A673 (cell line): ENCODE results near the gene FN3K. TPM values are rescaled to one million over a fixed set of nuclear protein-coding genes. Genes with fewer than 3 reads are reported as not detected.

Source experiments
- BruUV-seq: library from RNA; stranded (reverse); fragments of 400-500 nt; replicated peaks from 2 replicates; lab custom pipeline; 2021; lab: Mats Ljungman, UMichigan
- CTCF ChIA-PET: fragments of 300-600 bp; sonication (Branson Sonifier 250); formaldehyde crosslinking; loops from one replicate; lab custom pipeline; 2022; ENCODE audit warnings: antibody characterized with exemption; lab: Charles Lee
- POLR2A ChIA-PET: fragments of 300-600 bp; sonication (Branson Sonifier 250); formaldehyde crosslinking; loops from one replicate; lab custom pipeline; 2022; ENCODE audit warnings: antibody characterized with exemption; ENCODE audit not compliant: low non-redundant PET; lab: Charles Lee
- DNase-seq: peaks from one replicate; pipeline ENCODE4 v3.0.0-alpha.2; 2015; ENCODE audit warnings: low spot score
- H3K27ac ChIP-seq: fragments of 200-600 bp; sonication (generic); 2 replicates; pipeline ENCODE4 v1.5.1; 2016; ENCODE audit warnings: mixed run types, low read depth, mild to moderate bottlenecking, mixed read lengths, antibody characterized with exemption, low read length; ENCODE audit not compliant: poor library complexity, severe bottlenecking
- H3K27me3 ChIP-seq: fragments of 200-600 bp; sonication (generic); replicated peaks from 2 replicates; pipeline ENCODE4 v1.6.1; 2017; ENCODE audit warnings: mixed run types, low read depth, mild to moderate bottlenecking, mixed read lengths, antibody characterized with exemption, low read length; ENCODE audit not compliant: insufficient read depth, poor library complexity
- H3K36me3 ChIP-seq: fragments of 200-600 bp; sonication (generic); 2 replicates; pipeline ENCODE4 v1.6.1; 2016; ENCODE audit warnings: mixed run types, mild to moderate bottlenecking, mixed read lengths, antibody characterized with exemption, low read length; ENCODE audit not compliant: insufficient read depth, poor library complexity, severe bottlenecking
- H3K4me1 ChIP-seq: fragments of 200-600 bp; sonication (generic); 2 replicates; pipeline ENCODE4 v1.6.1; 2017; ENCODE audit warnings: mixed run types, mild to moderate bottlenecking, mixed read lengths, antibody characterized with exemption, low read length; ENCODE audit not compliant: insufficient read depth, poor library complexity, severe bottlenecking
- H3K4me3 ChIP-seq: fragments of 200-600 bp; sonication (generic); 2 replicates; pipeline ENCODE4 v1.5.1; 2016; ENCODE audit warnings: low read depth, mixed run types, mild to moderate bottlenecking, mixed read lengths, low read length; ENCODE audit not compliant: poor library complexity, severe bottlenecking
- H3K9me3 ChIP-seq: fragments of 200-600 bp; sonication (generic); 2 replicates; pipeline ENCODE4 v1.6.1; 2016; ENCODE audit warnings: mixed run types, low read depth, mild to moderate bottlenecking, mixed read lengths, antibody characterized with exemption, low read length; ENCODE audit not compliant: poor library complexity, severe bottlenecking
- EZH2 ChIP-seq: fragments of 200-600 bp; sonication (generic); IDR thresholded peaks from 2 replicates; pipeline ENCODE4 v1.6.1; 2017; ENCODE audit warnings: borderline replicate concordance, low read depth, mild to moderate bottlenecking, mixed read lengths, antibody characterized with exemption, low read length; ENCODE audit not compliant: poor library complexity, severe bottlenecking
- intact Hi-C: fragments of 100-400 bp; cut with micrococcal nuclease; formaldehyde crosslinking; loops from one replicate; pipeline ENCODE4 v1.10.0; 2022; ENCODE audit not compliant: unreplicated experiment
- total RNA-seq: library from RNA; stranded (reverse); gene quantifications from 2 replicates; pipeline ENCODE4 v1.2.3, GENCODE V29; 2021
- TF ChIP-seq, protein P1 (sequence below): fragments of 300-800, 200-600 bp; sonication (generic); conservative IDR thresholded peaks from 2 replicates; pipeline ENCODE4 v1.5.1; 2017; ENCODE audit warnings: low read depth, mild to moderate bottlenecking, antibody characterized with exemption, low read length, moderate library complexity, mixed read lengths

The FN3K gene
- total RNA-seq, 1 experiment from 2014 or later, result 6.7 TPM

DNA sequence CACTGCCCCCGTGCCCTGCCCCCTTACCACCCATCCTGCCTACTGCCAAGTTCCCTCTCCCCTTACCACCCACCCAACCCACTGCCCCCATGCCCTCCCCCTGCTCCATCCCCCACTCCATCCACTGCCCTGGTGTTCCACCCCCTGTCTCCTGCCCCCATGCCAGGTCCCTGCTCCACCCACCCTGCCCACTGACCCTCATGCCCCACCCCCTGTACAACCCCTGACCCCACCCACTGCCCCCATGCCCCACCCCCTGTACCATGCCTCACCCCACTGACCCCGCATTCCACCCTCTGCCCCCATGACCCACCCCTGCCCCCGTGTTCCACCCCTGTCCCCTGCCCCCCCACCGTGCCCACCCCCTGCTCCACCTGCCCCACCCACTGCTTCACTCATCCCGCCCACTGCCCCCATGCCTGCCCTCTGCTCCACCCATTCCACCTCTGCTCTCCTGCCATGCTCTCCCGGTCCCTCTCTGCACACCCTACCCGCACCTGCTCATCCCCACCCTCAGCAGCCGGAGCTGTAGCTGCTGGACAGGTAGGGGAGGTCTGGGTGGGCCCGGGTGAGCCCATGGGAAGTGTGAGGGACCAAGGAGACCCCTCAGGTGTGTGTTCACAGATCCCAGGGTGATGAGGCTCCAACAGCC is 26.3 kb upstream of the FN3K start:
- Histone ChIP-seq H3K27ac (no peak overlapping the region), H3K9me3 (no peaks in the 10 kb centered on the region), H3K4me1 (no peaks in the 10 kb centered on the region), H3K4me3 (no peak overlapping the region), H3K27me3 (no peaks in the 10 kb centered on the region), H3K36me3 (no peaks in the 10 kb centered on the region)
- TF ChIP-seq, protein P1, sequence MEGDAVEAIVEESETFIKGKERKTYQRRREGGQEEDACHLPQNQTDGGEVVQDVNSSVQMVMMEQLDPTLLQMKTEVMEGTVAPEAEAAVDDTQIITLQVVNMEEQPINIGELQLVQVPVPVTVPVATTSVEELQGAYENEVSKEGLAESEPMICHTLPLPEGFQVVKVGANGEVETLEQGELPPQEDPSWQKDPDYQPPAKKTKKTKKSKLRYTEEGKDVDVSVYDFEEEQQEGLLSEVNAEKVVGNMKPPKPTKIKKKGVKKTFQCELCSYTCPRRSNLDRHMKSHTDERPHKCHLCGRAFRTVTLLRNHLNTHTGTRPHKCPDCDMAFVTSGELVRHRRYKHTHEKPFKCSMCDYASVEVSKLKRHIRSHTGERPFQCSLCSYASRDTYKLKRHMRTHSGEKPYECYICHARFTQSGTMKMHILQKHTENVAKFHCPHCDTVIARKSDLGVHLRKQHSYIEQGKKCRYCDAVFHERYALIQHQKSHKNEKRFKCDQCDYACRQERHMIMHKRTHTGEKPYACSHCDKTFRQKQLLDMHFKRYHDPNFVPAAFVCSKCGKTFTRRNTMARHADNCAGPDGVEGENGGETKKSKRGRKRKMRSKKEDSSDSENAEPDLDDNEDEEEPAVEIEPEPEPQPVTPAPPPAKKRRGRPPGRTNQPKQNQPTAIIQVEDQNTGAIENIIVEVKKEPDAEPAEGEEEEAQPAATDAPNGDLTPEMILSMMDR, result no peak
- TF ChIP-seq EZH2, result no peak
- no TSS peak for BruUV-seq
- intact Hi-C loops, result no loop called here
- ChIA-PET POLR2A (no interaction called here), CTCF (no interaction called here)
- no peak for DNase-seq

DNA sequence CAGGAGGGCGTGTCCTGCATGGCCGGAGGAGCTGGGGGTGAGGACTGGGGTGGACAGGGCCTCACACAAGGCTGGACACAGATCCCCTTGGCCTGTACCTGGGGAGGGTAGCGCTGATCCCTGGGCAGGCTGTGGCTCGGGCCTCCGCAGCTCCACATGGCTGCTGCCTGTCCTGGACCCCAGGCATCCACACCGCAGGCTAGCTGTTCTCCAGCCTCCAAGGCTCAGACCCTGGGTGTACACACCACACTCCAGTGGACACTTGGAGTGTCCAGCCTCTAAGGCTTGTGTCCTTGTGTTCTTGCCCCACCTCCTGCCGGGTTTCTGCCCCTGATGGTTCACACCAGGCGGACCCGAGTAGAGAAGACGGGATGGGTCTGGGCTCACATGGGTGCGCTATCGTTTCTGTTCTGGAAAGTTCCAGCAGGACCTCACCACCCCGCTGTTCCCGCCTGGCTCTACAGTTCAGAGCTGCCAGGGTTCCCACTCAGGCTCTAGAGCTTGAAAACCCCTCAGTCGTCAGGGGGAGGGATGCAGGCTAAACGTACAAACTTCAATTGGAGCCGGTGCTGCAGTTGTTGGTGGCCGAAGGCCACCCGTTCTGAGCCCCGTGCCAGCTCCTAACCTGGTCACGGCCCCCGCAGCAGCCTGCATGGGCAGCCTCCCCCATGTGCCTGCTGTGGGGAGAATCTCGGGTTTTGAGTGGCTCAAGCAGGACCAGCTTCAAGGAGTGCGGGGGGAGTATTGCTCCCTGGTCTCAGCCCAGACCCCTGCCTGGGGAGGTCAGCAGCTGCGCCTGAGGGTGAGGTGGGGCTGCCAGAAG is 25.5 kb upstream of the FN3K start:
- TF ChIP-seq, protein P1, result no peak
- ChIA-PET CTCF (no interaction called here), POLR2A (no interaction called here)
- no peaks in the 10 kb centered on the region for H3K9me3 ChIP-seq
- intact Hi-C loops, result no loop called here
- no TSS peak for BruUV-seq
- no peaks in the 10 kb centered on the region for H3K27me3 ChIP-seq
- no peak overlapping the region for H3K27ac ChIP-seq
- no peak overlapping the region for H3K4me3 ChIP-seq
- H3K4me1 ChIP-seq, result no peaks in the 10 kb centered on the region
- no peak for DNase-seq
- no peaks in the 10 kb centered on the region for H3K36me3 ChIP-seq

DNA sequence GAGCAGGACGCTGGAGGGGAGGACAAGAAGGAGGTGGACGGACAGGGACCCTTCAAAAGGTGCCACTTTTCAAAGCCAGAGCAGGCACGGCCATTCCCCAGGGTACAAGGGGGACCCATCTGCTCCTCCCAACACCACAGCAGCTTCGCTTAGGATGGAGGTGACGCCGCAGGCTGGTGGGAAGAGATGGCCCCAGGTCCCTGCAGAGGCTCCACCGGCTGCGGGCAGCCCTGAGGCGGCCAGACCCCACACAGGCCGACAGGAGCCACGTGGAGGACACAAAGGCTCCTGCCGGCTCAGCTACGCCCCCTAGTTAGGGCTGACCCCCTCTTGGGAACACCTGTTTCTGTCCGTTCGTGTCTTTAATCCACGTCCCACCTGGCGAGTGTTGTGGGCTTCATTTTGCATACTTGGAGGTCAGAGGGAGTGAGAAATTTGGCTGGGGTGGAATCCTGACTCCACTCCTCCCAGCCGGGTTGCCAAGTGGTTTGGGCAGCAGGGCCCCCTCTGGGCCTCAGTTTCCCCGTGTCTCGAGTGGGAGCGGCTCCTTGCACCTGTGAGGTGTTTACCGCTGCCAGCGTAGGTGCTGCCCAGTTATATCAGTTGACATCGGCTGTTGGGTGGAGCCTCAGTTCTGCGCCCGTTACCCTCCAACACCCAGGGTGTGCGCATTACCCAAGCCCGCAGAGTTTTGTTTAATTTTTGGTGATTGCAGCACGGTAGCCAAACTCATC is 24.7 kb upstream of the FN3K start:
- POLR2A ChIA-PET, result no interaction called here
- H3K27ac ChIP-seq, result no peak overlapping the region
- TF ChIP-seq, protein P1, result no peak
- no peak for TF ChIP-seq EZH2
- H3K36me3 ChIP-seq, result no peaks in the 10 kb centered on the region
- CTCF ChIA-PET, result no interaction called here
- H3K9me3 ChIP-seq, result no peaks in the 10 kb centered on the region
- H3K27me3 ChIP-seq, result no peaks in the 10 kb centered on the region
- no peak overlapping the region for H3K4me3 ChIP-seq
- H3K4me1 ChIP-seq, result peaks cover 2% of the 10 kb centered on the region
- intact Hi-C loops, result no loop called here
- BruUV-seq, result no TSS peak
- no peak for DNase-seq
